KMS-11 (cell line): ENCODE results near the gene S100PBP.

Experiments used
- H2AFZ ChIP-seq: fragments of 200-600 bp; sonication (generic); 2 replicates; pipeline ENCODE4 v1.6.1; 2016; ENCODE audit warnings: antibody characterized with exemption, mixed run types, low read depth
- H3K27ac ChIP-seq: fragments of 200-600 bp; sonication (generic); 2 replicates; pipeline ENCODE4 v1.6.1; 2016; ENCODE audit warnings: mild to moderate bottlenecking, mixed run types
- H3K27me3 ChIP-seq: fragments of 200-600 bp; sonication (generic); 2 replicates; pipeline ENCODE4 v1.6.1; 2017; ENCODE audit warnings: mild to moderate bottlenecking, low read depth, mixed run types, moderate library complexity; ENCODE audit not compliant: insufficient read depth
- H3K36me3 ChIP-seq: fragments of 200-600 bp; sonication (generic); 2 replicates; pipeline ENCODE4 v1.6.1; 2017; ENCODE audit warnings: mild to moderate bottlenecking, mixed run types; ENCODE audit not compliant: insufficient read depth
- H3K4me1 ChIP-seq: fragments of 200-600 bp; sonication (generic); 2 replicates; pipeline ENCODE4 v1.6.1; 2016; ENCODE audit warnings: mild to moderate bottlenecking, low read depth, mixed run types; ENCODE audit not compliant: poor library complexity, severe bottlenecking
- H3K4me2 ChIP-seq: fragments of 200-600 bp; sonication (generic); 2 replicates; pipeline ENCODE4 v1.7.0; 2016; ENCODE audit warnings: mild to moderate bottlenecking, mixed run types
- H3K4me3 ChIP-seq: fragments of 200-600 bp; sonication (generic); IDR thresholded peaks from 2 replicates; pipeline ENCODE4 v1.6.1; 2017; ENCODE audit warnings: low read depth, low read length, mixed read lengths; ENCODE audit not compliant: insufficient read depth
- H3K79me2 ChIP-seq: fragments of 200-600 bp; sonication (generic); 2 replicates; pipeline ENCODE4 v1.6.1; 2016; ENCODE audit warnings: low read depth, mixed run types; ENCODE audit not compliant: insufficient read depth
- H3K9ac ChIP-seq: fragments of 200-600 bp; sonication (generic); 2 replicates; pipeline ENCODE4 v1.6.1; 2016; ENCODE audit warnings: mild to moderate bottlenecking, mixed run types
- H4K20me1 ChIP-seq: fragments of 200-600 bp; sonication (generic); 2 replicates; pipeline ENCODE4 v1.6.1; 2016; ENCODE audit warnings: mild to moderate bottlenecking, mixed run types; ENCODE audit not compliant: insufficient read depth
- TF ChIP-seq, protein P1 (sequence below): fragments of 200-600 bp; sonication (generic); conservative IDR thresholded peaks from 2 replicates; pipeline ENCODE4 v1.6.1; 2017; ENCODE audit warnings: low read depth, mild to moderate bottlenecking, antibody characterized with exemption, low read length, moderate library complexity, mixed read lengths

Gene S100PBP

DNA sequence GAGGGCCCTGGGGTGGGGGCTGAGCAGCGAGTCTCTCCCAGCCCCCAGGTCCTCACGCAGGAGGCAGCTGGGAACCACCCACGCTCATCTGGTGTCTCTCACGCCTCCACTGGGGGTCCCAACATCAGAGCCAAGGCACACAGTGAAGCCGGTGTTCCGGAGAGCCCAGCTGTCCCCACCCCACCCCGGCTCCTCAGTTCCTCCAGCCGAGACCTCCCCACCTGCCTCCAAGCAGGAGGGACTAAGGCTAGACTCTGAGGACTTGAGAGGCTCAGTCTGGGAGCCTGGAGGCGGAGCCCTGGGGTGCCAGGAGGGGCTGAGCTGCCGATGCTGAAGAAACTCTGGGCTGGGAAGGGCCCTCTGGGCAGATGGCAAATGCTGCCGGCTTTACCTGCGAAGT lies 67.3 kb downstream of the S100PBP start:
- no peak overlapping the region for H3K9ac ChIP-seq
- no peak overlapping the region for H3K4me2 ChIP-seq
- no peak overlapping the region for H3K27ac ChIP-seq
- H2AFZ ChIP-seq = no peak overlapping the region
- TF ChIP-seq, protein P1, sequence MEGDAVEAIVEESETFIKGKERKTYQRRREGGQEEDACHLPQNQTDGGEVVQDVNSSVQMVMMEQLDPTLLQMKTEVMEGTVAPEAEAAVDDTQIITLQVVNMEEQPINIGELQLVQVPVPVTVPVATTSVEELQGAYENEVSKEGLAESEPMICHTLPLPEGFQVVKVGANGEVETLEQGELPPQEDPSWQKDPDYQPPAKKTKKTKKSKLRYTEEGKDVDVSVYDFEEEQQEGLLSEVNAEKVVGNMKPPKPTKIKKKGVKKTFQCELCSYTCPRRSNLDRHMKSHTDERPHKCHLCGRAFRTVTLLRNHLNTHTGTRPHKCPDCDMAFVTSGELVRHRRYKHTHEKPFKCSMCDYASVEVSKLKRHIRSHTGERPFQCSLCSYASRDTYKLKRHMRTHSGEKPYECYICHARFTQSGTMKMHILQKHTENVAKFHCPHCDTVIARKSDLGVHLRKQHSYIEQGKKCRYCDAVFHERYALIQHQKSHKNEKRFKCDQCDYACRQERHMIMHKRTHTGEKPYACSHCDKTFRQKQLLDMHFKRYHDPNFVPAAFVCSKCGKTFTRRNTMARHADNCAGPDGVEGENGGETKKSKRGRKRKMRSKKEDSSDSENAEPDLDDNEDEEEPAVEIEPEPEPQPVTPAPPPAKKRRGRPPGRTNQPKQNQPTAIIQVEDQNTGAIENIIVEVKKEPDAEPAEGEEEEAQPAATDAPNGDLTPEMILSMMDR = no peak
- no peaks in the 10 kb centered on the region for H3K4me1 ChIP-seq
- no peaks in the 10 kb centered on the region for H4K20me1 ChIP-seq
- H3K4me3 ChIP-seq = no peak overlapping the region
- no peaks in the 10 kb centered on the region for H3K36me3 ChIP-seq
- H3K27me3 ChIP-seq = peaks cover 19% of the 10 kb centered on the region; the same call in 1 of the 2 replicates
- H3K79me2 ChIP-seq = no peaks in the 10 kb centered on the region

DNA sequence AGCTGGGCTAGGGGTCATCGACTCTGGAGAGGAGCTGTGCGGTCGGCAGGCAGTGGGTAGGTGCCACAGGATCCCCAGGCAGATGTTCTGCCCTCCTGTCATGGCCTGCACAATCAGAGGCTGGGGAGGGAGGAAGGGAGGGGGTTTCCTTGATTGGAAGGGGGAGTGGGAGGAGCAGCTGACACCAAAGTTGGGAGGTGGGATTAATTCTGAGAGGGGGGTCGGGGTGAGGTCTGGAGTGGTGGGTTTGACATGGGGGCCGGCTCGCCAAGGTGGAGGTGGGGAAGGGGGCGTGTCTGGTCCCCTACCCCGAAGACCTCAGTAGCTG lies 68.2 kb downstream of the S100PBP start:
- Histone ChIP-seq H3K27me3 (peaks cover 19% of the 10 kb centered on the region; the same call in 1 of the 2 replicates), H3K79me2 (no peaks in the 10 kb centered on the region), H3K27ac (no peak overlapping the region), H2AFZ (no peak overlapping the region), H3K36me3 (no peaks in the 10 kb centered on the region), H4K20me1 (no peaks in the 10 kb centered on the region), H3K4me3 (no peak overlapping the region), H3K9ac (no peak overlapping the region), H3K4me2 (no peak overlapping the region), H3K4me1 (no peaks in the 10 kb centered on the region)
- TF ChIP-seq, protein P1 = no peak

DNA sequence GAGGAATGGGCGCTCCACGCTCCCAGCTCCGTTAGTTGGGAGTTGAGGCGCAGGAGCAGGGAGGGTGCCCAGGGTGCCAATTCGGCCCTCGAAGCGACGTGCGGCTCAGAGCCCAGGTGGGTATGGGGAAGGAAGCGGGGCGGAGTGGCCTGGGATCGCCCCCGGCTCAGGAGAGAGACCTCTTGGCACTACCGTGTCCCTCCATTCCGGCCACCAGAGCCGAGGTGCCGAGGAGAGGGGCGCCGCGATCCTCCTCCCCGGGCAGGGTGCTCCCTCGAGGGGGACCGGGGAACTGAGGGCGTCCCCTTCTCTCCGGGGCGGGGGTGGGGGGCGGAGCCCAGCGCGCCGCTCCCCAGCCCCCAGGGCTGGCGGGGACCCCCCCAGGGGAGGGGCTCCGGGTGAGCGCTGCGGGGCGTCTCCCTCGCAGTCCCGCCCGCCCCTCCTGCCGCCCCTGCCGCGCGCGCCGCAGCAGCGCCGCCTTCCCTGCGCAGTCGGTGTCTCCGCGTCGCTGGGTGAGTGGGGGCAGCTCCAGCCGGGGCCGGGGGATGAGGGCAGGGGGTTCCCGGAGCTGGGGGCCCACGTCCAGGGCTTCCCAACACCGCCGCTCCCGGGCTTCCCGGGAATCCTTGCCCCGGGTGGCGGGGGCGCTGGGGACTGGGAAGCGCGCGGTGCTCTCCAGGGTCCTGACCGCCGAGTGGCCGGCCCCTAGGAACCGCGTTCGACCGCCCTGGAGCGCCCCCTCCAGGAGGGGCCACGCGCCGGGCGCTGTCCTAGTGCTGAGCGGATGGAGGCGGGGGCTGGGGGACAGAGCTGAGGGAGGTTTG lies 68.8 kb downstream of the S100PBP start, which contains the start of gene HPCA:
Gene HPCA, plus strand, starts transcription at position 488 of the 824 bp plus-strand sequence. CDS start 2,408 bp downstream, outside the sequence.
- Histone ChIP-seq H3K9ac (no peak within 1 kb of the TSS), H3K27me3 (peaks cover 19% of the 10 kb centered on the region; the same call in 1 of the 2 replicates), H3K4me3 (no peak within 1 kb of the TSS), H3K27ac (no peak within 1 kb of the TSS), H3K36me3 (no peaks in the 10 kb centered on the region), H3K79me2 (no peaks in the 10 kb centered on the region), H3K4me2 (no peak within 1 kb of the TSS), H2AFZ (no peak within 1 kb of the TSS), H3K4me1 (no peaks in the 10 kb centered on the region), H4K20me1 (no peaks in the 10 kb centered on the region)
- TF ChIP-seq, protein P1 = peak; percentile 43

DNA sequence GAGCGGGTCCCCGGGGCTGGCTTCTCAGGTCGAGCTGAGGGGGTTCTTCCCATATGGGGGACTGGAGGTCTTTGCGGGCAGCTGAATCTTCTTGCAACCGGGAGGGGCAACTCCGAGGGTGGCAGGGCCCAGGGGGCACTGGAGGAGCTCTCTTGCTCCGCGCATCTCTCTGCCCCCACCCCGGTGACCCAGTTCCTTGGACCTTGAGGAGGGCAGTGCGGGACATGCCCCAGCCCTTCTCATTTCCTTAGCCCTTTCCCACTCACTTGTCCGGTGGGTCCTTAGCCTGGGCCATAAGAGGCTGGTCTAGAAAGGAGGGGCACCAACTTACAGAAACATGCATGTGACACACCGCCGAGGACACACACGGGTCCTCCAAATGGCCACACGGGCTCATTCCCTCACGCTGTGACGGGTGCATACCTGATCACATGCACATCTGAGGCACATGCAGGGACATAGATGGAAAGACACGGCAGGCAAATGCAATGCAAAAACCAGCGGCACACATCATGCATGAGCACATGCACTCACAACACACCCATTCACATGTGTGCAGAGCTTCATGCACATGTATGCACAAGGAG lies 69.5 kb downstream of the S100PBP start:
- H3K36me3 ChIP-seq = no peaks in the 10 kb centered on the region
- H3K9ac ChIP-seq = no peak overlapping the region
- no peaks in the 10 kb centered on the region for H3K79me2 ChIP-seq
- no peak overlapping the region for H3K4me2 ChIP-seq
- H3K4me1 ChIP-seq = no peaks in the 10 kb centered on the region
- no peaks in the 10 kb centered on the region for H4K20me1 ChIP-seq
- TF ChIP-seq, protein P1 = no peak; the same call in 1 of the 2 replicates
- H3K27me3 ChIP-seq = peaks cover 19% of the 10 kb centered on the region; the same call in 1 of the 2 replicates
- no peak overlapping the region for H3K27ac ChIP-seq
- no peak overlapping the region for H2AFZ ChIP-seq
- H3K4me3 ChIP-seq = no peak overlapping the region
